ENCODE measurements around the gene DNA2.
"Not testable (repeated sequence)": the region's sequence is repeated elsewhere in the genome, so short reads cannot be mapped to it uniquely, and the experiment has no call there.

Gene DNA2, protein sequence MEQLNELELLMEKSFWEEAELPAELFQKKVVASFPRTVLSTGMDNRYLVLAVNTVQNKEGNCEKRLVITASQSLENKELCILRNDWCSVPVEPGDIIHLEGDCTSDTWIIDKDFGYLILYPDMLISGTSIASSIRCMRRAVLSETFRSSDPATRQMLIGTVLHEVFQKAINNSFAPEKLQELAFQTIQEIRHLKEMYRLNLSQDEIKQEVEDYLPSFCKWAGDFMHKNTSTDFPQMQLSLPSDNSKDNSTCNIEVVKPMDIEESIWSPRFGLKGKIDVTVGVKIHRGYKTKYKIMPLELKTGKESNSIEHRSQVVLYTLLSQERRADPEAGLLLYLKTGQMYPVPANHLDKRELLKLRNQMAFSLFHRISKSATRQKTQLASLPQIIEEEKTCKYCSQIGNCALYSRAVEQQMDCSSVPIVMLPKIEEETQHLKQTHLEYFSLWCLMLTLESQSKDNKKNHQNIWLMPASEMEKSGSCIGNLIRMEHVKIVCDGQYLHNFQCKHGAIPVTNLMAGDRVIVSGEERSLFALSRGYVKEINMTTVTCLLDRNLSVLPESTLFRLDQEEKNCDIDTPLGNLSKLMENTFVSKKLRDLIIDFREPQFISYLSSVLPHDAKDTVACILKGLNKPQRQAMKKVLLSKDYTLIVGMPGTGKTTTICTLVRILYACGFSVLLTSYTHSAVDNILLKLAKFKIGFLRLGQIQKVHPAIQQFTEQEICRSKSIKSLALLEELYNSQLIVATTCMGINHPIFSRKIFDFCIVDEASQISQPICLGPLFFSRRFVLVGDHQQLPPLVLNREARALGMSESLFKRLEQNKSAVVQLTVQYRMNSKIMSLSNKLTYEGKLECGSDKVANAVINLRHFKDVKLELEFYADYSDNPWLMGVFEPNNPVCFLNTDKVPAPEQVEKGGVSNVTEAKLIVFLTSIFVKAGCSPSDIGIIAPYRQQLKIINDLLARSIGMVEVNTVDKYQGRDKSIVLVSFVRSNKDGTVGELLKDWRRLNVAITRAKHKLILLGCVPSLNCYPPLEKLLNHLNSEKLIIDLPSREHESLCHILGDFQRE

DNA sequence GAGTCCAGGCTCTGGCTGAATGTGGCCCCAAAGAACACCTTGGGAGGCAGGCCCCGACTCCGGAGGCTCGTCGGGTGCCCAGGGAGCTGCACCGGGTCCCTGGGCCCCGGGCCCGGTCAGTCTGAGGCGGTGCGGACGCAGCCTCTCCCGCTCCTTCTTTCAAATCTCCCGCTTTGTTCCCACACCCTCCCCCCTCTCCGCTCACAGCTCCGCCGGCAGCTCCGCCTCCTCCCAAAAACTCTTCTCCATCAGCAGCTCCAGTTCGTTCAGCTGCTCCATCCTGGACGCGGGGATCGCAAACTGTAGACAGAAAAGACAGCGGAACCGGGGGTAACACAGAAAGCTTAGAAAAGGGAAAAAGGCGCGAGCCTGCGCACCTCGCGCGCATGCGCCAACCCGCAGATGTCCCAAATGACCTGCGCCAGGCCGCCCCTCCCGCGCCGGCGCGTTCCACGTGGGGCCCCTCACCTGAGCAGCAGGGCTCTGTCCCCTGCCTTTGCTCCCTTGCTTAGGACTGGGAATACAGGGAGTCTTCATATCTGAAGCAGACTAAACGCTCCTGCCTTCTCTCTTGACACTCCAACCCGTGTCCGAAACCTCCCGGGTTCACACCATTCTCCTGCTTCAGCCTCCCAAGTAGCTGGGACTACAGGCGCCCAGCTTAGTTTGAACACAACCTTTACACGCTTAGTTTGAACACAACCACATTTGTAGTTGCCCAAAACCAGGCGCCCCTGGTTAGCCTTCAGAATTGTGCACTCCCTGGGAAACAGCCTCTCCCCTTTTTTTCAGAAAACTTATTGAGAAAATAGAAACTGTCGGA lies at the start of gene DNA2:
DNA2 (minus strand) TSS at position 388 of the 823 bp plus-strand sequence; CDS start at position 279, 109 bp downstream.
- H3K27me3 ChIP-seq (ENCODE audit: control insufficient read depth in 2 of 2, insufficient read depth in 2 of 2, low read length in 2 of 2), result no peaks in the 10 kb centered on the region
- H3K27ac ChIP-seq (ENCODE audit: low read depth in 2 of 2, low read length in 2 of 2), result peak within 1 kb of the TSS in 1 of 2 donors; percentile 35
- no peaks in the 10 kb centered on the region for H3K36me3 ChIP-seq (ENCODE audit: control insufficient read depth in 2 of 2, insufficient read depth in 2 of 2, low read length in 2 of 2)
- H3K9ac ChIP-seq (ENCODE audit: low read depth in 1 of 2, low read length in 2 of 2), result peak within 1 kb of the TSS; percentile 52 to 68
- no peaks in the 10 kb centered on the region for H3K9me3 ChIP-seq (ENCODE audit: control insufficient read depth in 2 of 2, low read length in 2 of 2)
- H3K4me3 ChIP-seq (ENCODE audit: low read length in 2 of 2), result peak within 1 kb of the TSS; percentile 83 to 88
- H3K4me1 ChIP-seq (ENCODE audit: control insufficient read depth in 2 of 2, insufficient read depth in 2 of 2, low read length in 2 of 2), result peaks cover 5 to 6% of the 10 kb centered on the region in 2 donors

DNA sequence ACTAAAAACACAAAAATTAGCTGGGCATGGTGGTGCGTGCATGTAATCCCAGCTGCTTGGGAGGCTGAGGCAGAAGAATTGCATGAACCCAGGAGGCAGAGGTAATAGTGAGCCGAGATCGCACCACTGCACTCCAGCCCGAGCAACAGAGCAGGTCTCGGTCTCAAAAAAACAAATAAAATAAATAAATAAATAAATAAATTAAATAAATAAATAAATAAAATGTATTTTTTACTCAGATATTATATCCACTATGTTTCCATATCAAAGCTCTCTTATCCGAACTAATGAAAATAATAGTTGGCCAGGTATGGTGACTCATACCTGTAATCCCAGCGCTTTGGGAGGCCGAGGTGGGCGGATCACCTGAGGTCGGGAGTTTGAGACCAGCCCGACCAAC lies 46.8 kb upstream of the DNA2 start:
- H3K9ac ChIP-seq (ENCODE audit: low read depth in 1 of 2, low read length in 2 of 2); H3K9me3 ChIP-seq (ENCODE audit: control insufficient read depth in 2 of 2, low read length in 2 of 2); H3K36me3 ChIP-seq (ENCODE audit: control insufficient read depth in 2 of 2, insufficient read depth in 2 of 2, low read length in 2 of 2); H3K27me3 ChIP-seq (ENCODE audit: control insufficient read depth in 2 of 2, insufficient read depth in 2 of 2, low read length in 2 of 2); H3K4me3 ChIP-seq (ENCODE audit: low read length in 2 of 2); H3K4me1 ChIP-seq (ENCODE audit: control insufficient read depth in 2 of 2, insufficient read depth in 2 of 2, low read length in 2 of 2); H3K27ac ChIP-seq (ENCODE audit: low read depth in 2 of 2, low read length in 2 of 2): not testable (repeated sequence)

DNA sequence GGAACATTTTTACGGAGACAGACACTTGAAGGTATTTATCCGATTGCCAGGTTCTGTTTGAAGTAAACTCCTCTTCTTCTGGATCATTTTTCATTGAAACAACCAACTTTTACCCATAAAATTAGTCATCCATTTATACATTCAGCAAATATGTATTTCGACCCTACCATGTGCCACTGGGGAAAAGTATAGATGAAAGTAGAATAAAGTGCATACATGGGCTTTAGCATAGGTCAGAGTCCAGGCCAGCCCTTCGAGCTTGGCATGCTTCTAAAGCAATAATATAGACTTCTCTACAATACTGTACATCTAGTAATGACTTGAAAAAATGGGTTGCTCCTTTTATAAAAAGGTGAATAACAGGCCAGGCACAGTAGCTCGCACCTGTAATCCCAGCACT lies 45.4 kb upstream of the DNA2 start:
- Histone ChIP-seq H3K9ac (ENCODE audit: low read depth in 1 of 2, low read length in 2 of 2) (no peak overlapping the region), H3K36me3 (ENCODE audit: control insufficient read depth in 2 of 2, insufficient read depth in 2 of 2, low read length in 2 of 2) (peaks cover 0 to 5% of the 10 kb centered on the region in 2 donors), H3K27ac (ENCODE audit: low read depth in 2 of 2, low read length in 2 of 2) (no peak overlapping the region), H3K4me3 (ENCODE audit: low read length in 2 of 2) (no peak overlapping the region), H3K9me3 (ENCODE audit: control insufficient read depth in 2 of 2, low read length in 2 of 2) (no peaks in the 10 kb centered on the region), H3K4me1 (ENCODE audit: control insufficient read depth in 2 of 2, insufficient read depth in 2 of 2, low read length in 2 of 2) (no peaks in the 10 kb centered on the region), H3K27me3 (ENCODE audit: control insufficient read depth in 2 of 2, insufficient read depth in 2 of 2, low read length in 2 of 2) (no peaks in the 10 kb centered on the region)

DNA sequence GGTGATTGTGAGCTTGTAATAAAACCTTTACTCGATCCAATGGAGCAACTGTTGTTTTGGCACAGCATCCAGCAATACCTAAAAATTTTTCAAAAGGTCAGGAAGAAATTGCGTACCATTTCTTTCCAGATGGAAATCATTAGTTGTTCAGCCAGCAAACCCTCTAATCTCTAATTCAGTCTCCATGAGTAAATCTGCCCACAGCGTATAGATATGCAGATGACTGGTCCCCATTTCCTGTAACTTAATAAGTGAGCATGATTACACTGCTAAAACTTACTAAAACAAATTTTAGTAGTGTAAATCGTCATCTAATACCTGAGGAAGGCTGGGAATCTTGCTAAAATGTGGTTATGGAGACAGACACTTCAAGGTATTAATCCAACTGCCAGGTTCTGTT lies 45.0 kb upstream of the DNA2 start:
- Histone ChIP-seq H3K9ac (ENCODE audit: low read depth in 1 of 2, low read length in 2 of 2) (no peak overlapping the region), H3K27ac (ENCODE audit: low read depth in 2 of 2, low read length in 2 of 2) (no peak overlapping the region), H3K27me3 (ENCODE audit: control insufficient read depth in 2 of 2, insufficient read depth in 2 of 2, low read length in 2 of 2) (no peaks in the 10 kb centered on the region), H3K36me3 (ENCODE audit: control insufficient read depth in 2 of 2, insufficient read depth in 2 of 2, low read length in 2 of 2) (peaks cover 0 to 5% of the 10 kb centered on the region in 2 donors), H3K9me3 (ENCODE audit: control insufficient read depth in 2 of 2, low read length in 2 of 2) (no peaks in the 10 kb centered on the region), H3K4me1 (ENCODE audit: control insufficient read depth in 2 of 2, insufficient read depth in 2 of 2, low read length in 2 of 2) (no peaks in the 10 kb centered on the region), H3K4me3 (ENCODE audit: low read length in 2 of 2) (no peak overlapping the region)

DNA sequence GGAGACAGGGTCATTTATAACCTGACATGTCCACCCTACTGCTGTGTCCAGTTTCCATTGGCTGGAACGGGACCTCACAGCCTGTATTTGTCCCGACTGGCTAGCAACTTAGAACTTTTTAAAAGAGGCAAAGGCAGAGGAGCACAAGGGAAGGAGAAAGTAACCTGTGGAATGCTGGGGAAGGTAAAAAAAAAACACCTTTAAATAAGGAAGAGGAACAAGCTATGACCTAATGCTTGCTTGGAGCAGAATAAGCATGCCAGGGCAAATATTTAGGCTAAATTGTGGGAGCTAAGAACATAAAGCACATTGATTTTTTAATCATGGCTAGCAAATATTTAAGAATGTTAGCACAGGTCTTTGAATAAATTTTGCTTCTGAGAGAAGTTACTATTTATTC lies 44.4 kb upstream of the DNA2 start:
- H3K9ac ChIP-seq (ENCODE audit: low read depth in 1 of 2, low read length in 2 of 2); H3K4me1 ChIP-seq (ENCODE audit: control insufficient read depth in 2 of 2, insufficient read depth in 2 of 2, low read length in 2 of 2); H3K27me3 ChIP-seq (ENCODE audit: control insufficient read depth in 2 of 2, insufficient read depth in 2 of 2, low read length in 2 of 2); H3K4me3 ChIP-seq (ENCODE audit: low read length in 2 of 2); H3K36me3 ChIP-seq (ENCODE audit: control insufficient read depth in 2 of 2, insufficient read depth in 2 of 2, low read length in 2 of 2); H3K27ac ChIP-seq (ENCODE audit: low read depth in 2 of 2, low read length in 2 of 2); H3K9me3 ChIP-seq (ENCODE audit: control insufficient read depth in 2 of 2, low read length in 2 of 2): not testable (repeated sequence)

DNA sequence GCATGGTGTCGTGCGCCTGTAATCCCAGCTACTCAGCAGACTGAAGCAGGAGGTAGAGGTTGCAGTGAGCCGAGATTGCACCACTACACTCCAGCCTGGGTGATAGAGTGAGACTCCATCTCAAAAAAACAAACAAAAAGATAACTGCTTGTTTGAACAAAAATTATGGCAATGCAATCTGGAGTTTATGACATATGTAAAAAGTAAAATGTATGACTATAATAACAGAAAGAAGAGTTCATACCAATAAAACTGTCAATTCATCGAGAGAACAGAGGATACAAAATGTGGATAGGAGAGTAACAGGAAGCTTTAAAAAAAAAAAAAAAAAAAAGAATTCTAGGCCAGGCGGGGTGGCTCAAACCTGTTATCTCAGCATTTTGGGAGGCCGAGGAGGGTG lies 36.3 kb upstream of the DNA2 start:
- Histone ChIP-seq H3K27me3 (ENCODE audit: control insufficient read depth in 2 of 2, insufficient read depth in 2 of 2, low read length in 2 of 2) (no peaks in the 10 kb centered on the region), H3K36me3 (ENCODE audit: control insufficient read depth in 2 of 2, insufficient read depth in 2 of 2, low read length in 2 of 2) (peaks cover 2 to 11% of the 10 kb centered on the region in 2 donors), H3K4me1 (ENCODE audit: control insufficient read depth in 2 of 2, insufficient read depth in 2 of 2, low read length in 2 of 2) (peaks cover 0 to 2% of the 10 kb centered on the region in 2 donors), H3K9ac (ENCODE audit: low read depth in 1 of 2, low read length in 2 of 2) (no peak overlapping the region), H3K4me3 (ENCODE audit: low read length in 2 of 2) (no peak overlapping the region), H3K9me3 (ENCODE audit: control insufficient read depth in 2 of 2, low read length in 2 of 2) (no peaks in the 10 kb centered on the region), H3K27ac (ENCODE audit: low read depth in 2 of 2, low read length in 2 of 2) (no peak overlapping the region)

DNA sequence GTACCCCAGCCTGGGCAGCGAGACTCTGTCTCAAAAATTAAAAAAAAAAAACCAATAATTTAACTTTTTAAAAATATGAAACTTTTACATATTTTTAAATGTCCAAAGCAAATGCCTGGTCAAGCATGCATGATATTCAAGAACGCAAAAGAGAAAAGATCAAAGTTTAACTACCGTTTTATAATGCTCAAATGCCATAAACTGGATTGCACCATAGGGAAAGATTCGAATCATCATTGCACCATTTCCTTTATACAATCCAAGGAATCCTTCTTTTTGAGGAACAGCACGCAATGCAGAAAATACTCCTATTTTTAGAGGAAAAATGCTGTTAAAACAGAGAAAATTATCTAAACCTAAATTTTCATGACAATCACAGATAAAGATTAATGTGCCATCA lies 34.6 kb upstream of the DNA2 start:
- peaks cover 5 to 12% of the 10 kb centered on the region in 2 donors for H3K36me3 ChIP-seq (ENCODE audit: control insufficient read depth in 2 of 2, insufficient read depth in 2 of 2, low read length in 2 of 2)
- no peak overlapping the region for H3K9ac ChIP-seq (ENCODE audit: low read depth in 1 of 2, low read length in 2 of 2)
- no peak overlapping the region for H3K27ac ChIP-seq (ENCODE audit: low read depth in 2 of 2, low read length in 2 of 2)
- peaks cover 0 to 2% of the 10 kb centered on the region in 2 donors for H3K4me1 ChIP-seq (ENCODE audit: control insufficient read depth in 2 of 2, insufficient read depth in 2 of 2, low read length in 2 of 2)
- no peak overlapping the region for H3K4me3 ChIP-seq (ENCODE audit: low read length in 2 of 2)
- H3K9me3 ChIP-seq (ENCODE audit: control insufficient read depth in 2 of 2, low read length in 2 of 2), result no peaks in the 10 kb centered on the region
- no peaks in the 10 kb centered on the region for H3K27me3 ChIP-seq (ENCODE audit: control insufficient read depth in 2 of 2, insufficient read depth in 2 of 2, low read length in 2 of 2)

DNA sequence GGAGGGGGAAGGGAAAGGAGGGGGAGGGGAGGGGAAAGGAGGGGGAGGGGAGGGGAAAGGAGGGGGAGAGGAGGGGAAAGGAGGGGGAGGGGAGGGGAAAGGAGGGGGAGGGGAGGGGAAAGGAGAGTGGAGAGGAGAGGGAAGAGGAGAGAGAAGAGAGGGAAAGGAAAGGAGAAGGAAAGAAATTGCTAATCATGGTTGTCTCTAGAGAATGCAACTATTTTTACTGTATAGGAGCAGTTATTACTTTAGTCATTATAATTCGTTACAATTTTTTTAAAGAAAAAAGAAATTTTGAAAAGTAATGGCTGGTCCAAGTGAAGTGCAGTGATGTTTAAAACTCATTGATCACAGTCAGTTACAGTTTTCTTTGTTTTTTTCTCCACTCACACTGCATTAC lies 31.1 kb upstream of the DNA2 start:
- H3K4me3 ChIP-seq (ENCODE audit: low read length in 2 of 2), result no peak overlapping the region
- no peaks in the 10 kb centered on the region for H3K9me3 ChIP-seq (ENCODE audit: control insufficient read depth in 2 of 2, low read length in 2 of 2)
- H3K27me3 ChIP-seq (ENCODE audit: control insufficient read depth in 2 of 2, insufficient read depth in 2 of 2, low read length in 2 of 2), result no peaks in the 10 kb centered on the region
- H3K36me3 ChIP-seq (ENCODE audit: control insufficient read depth in 2 of 2, insufficient read depth in 2 of 2, low read length in 2 of 2), result peaks cover 19 to 28% of the 10 kb centered on the region in 2 donors
- no peak overlapping the region for H3K27ac ChIP-seq (ENCODE audit: low read depth in 2 of 2, low read length in 2 of 2)
- H3K9ac ChIP-seq (ENCODE audit: low read depth in 1 of 2, low read length in 2 of 2), result no peak overlapping the region
- H3K4me1 ChIP-seq (ENCODE audit: control insufficient read depth in 2 of 2, insufficient read depth in 2 of 2, low read length in 2 of 2), result peaks cover 0 to 2% of the 10 kb centered on the region in 2 donors

DNA sequence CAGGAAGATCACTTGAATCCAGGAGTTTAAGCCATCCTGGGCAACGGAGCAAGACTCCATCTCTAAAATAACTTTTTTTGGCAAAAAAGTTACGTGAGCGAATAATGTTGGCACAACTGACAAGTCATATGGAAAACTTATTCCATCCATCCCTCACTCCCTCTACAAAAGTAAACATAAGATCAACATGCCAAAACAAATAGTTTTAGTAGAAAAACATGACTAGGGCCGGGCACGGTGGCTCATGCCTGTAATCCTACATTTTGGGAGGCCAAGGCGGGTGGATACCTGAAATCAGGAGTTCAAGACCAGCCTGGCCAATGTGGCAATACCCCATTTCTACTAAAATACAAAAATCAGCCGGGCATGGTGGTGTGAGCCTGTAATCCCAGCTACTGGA lies 29.9 kb upstream of the DNA2 start:
- Histone ChIP-seq H3K9ac (ENCODE audit: low read depth in 1 of 2, low read length in 2 of 2) (no peak overlapping the region), H3K36me3 (ENCODE audit: control insufficient read depth in 2 of 2, insufficient read depth in 2 of 2, low read length in 2 of 2) (peaks cover 19 to 28% of the 10 kb centered on the region in 2 donors), H3K27ac (ENCODE audit: low read depth in 2 of 2, low read length in 2 of 2) (no peak overlapping the region), H3K27me3 (ENCODE audit: control insufficient read depth in 2 of 2, insufficient read depth in 2 of 2, low read length in 2 of 2) (no peaks in the 10 kb centered on the region), H3K4me3 (ENCODE audit: low read length in 2 of 2) (no peak overlapping the region), H3K9me3 (ENCODE audit: control insufficient read depth in 2 of 2, low read length in 2 of 2) (no peaks in the 10 kb centered on the region), H3K4me1 (ENCODE audit: control insufficient read depth in 2 of 2, insufficient read depth in 2 of 2, low read length in 2 of 2) (peaks cover 0 to 2% of the 10 kb centered on the region in 2 donors)
